ENCODE data around the gene HOATZ. TPM values are rescaled to one million over a fixed set of nuclear protein-coding genes. Genes with fewer than 3 reads are reported as not detected.

HOATZ gene
- total RNA-seq, 1 experiment from 2014 or later = not detected

GRCh38 chr11:111560800-111561199 is 46.2 kb downstream of the HOATZ start:
- no peaks in the 10 kb centered on the region for H3K79me2 ChIP-seq (ENCODE audit: insufficient read depth, low read length)
- H3K27ac ChIP-seq (ENCODE audit: low read depth, low read length) = no peak overlapping the region

More at GRCh38 chr11:111560800-111561199, 46.2 kb downstream of the HOATZ start:
- no peaks in the 10 kb centered on the region for H3K36me3 ChIP-seq (ENCODE audit: control insufficient read depth in 1 of 2, insufficient read depth in 2 of 2, low read length in 2 of 2)
- H3K27me3 ChIP-seq (ENCODE audit: insufficient read depth, low read length) = no peaks in the 10 kb centered on the region
- H3K9ac ChIP-seq (ENCODE audit: low read length) = no peak overlapping the region
- intact Hi-C loops (cut with micrococcal nuclease) = loop anchor here (10.0 kb wide), 1 partner anchor 1724 kb away; no protein-coding TSS in a partner anchor
- ChIA-PET CTCF (interaction anchor here (1.3 kb wide), 1 partner anchor 106 kb away, joined by 3 read pairs; no protein-coding TSS in a partner anchor), POLR2A (interaction anchor here (1.1 kb wide), 1 partner anchor 311 kb away, joined by 3 read pairs; no protein-coding TSS in a partner anchor), RAD21 (ENCODE audit: low non-redundant PET in 1 of 2, low total read pairs in 2 of 2, uncharacterized antibody in 2 of 2, unreplicated experiment in 2 of 2) (no interaction called here)
- TF ChIP-seq SRF (IDR thresholded peaks at IDR 0.05; ENCODE audit: low read depth) (no peak), MAX (IDR thresholded peaks at IDR 0.05) (no peak), EGR1 (IDR thresholded peaks at IDR 0.05; ENCODE audit: low read depth) (no peak), RAD21 (IDR thresholded peaks at IDR 0.05; ENCODE audit: low read depth) (no peak), CTCF (IDR thresholded peaks at IDR 0.05 in 2 of 3, conservative IDR thresholded peaks at IDR 0.05 in 1 of 3; ENCODE audit: borderline replicate concordance in 1 of 3, insufficient read depth in 1 of 3, low read depth in 2 of 3, low read length in 2 of 3) (no peak), POLR2AphosphoS5 (IDR thresholded peaks at IDR 0.05; ENCODE audit: low read depth, low read length) (no peak)
- H3K9me3 ChIP-seq (ENCODE audit: control insufficient read depth in 1 of 2, insufficient read depth in 1 of 2, low read depth in 1 of 2, low read length in 2 of 2) = no peaks in the 10 kb centered on the region; a peak in 1 of 4 replicates
- BruUV-seq (replicated peaks) = no TSS peak
- H3K4me1 ChIP-seq (ENCODE audit: control insufficient read depth in 1 of 2, insufficient read depth in 2 of 2, low read length in 2 of 2) = peaks cover 0 to 7% of the 10 kb centered on the region in 2 experiments; a peak in 1 of 4 replicates
- no peak overlapping the region for H2AFZ ChIP-seq (ENCODE audit: low read depth, low read length, poor library complexity, severe bottlenecking)
- H4K20me1 ChIP-seq (ENCODE audit: insufficient read depth) = no peaks in the 10 kb centered on the region
- no peaks in the 10 kb centered on the region; the same call in 1 of the 2 replicates for H3K9me2 ChIP-seq (ENCODE audit: insufficient read depth)
- H3K4me2 ChIP-seq (ENCODE audit: low read length) = no peak overlapping the region
- H3K4me3 ChIP-seq (replicated peaks in 1 of 2; ENCODE audit: low read depth in 1 of 2, low read length in 2 of 2) = no peak overlapping the region
- ATAC-seq = no peak
- no peak for DNase-seq (ENCODE audit: low read depth, low spot score)
